Kasumi-1 (cell line): ENCODE data around the gene MIEF1.

Experiments used
- DNase-seq, 2 experiments: peaks; one replicate each; lab custom pipeline; 2025; lab: John Stamatoyannopoulos, UW

The MIEF1 gene

GRCh38 chr22:39502109-39502788 is at the start of gene MIEF1:
TSS of gene MIEF1 (plus strand) at chr22:39502290. CDS start at chr22:39511295, 9,005 bp downstream.
- peak; percentile 90 to 92 for DNase-seq

GRCh38 chr22:39452740-39453040 is 49.4 kb upstream of the MIEF1 start:
- DNase-seq = no peak

- DNase-seq = no peak
These were observed 48.2 kb upstream of the MIEF1 start for GRCh38 chr22:39453765-39454378.

DNA sequence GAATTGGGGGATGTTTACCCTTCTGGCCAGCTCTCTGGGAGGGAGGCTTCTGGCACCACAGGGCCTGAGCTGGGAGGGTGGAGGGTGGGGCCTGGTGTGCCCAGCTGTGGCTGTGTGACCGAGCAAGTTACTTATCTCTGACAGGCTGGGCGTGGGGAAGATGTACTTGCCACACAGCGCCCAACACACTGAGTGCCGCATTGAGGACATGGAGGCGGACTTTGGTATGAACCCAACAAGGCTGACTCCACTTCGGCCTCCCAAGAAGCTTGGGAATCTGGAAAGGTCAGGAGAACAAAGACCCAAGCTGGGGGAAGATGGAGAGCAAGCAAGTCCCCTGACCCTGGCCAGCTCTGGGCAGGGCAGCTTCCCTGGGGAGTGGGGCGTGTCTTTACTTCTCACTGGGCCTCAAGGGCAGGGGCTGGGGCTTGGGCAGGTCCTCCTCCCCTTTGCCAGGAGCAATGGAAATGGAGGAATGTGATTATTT is 47.7 kb upstream of the MIEF1 start:
- no peak for DNase-seq

GRCh38 chr22:39456522-39457197 is 45.4 kb upstream of the MIEF1 start, which contains the start of gene MGAT3:
TSS of gene MGAT3 (plus strand) at chr22:39457012. CDS start at chr22:39487348, 30,336 bp downstream.
- no peak for DNase-seq

GRCh38 chr22:39457198-39457555 is 44.9 kb upstream of the MIEF1 start:
- DNase-seq = no peak

DNA sequence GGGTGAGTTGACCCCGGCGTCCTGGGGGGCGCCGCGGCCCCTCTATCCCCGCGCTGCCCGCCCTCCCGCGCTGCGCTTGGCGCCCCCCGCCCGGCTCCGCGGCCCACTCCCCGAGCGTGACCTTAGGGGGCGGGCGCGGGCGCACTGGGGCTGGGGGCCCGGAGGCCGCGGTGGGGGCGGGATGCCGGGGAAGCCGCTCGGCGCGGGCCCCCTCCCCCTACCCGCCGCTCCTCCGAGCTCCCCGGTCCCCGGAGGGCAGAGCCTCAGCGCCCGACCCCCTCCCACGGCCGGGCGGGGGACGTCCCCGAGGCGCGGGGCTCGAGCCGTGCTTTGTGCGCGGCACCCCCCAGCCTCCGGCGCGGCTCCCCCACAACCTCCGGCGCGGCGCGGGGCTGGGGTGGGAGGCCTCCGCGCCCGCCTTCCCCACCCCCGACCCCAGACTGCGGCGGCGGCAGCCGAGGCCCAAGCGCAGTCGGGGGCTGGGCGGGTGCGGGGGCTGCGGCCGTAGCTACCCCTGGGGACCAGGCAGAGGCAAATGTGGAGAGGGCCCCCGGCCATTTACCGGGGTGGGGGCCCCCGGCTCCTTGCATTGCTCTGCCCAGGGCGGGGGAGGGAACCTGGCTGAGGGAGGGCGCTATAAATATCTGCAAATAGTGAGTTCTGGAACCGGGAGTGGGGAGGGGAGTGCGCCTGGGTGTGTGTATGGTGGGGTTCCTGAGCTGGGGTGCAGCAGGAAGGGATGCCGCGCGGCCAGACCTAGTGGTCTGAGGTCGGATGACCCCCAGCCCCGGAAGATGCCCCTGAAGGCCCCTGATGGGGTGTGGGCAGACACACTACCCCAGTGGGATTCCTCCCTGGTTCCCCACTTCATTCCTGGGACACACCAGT is 44.3 kb upstream of the MIEF1 start:
- no peak for DNase-seq

DNA sequence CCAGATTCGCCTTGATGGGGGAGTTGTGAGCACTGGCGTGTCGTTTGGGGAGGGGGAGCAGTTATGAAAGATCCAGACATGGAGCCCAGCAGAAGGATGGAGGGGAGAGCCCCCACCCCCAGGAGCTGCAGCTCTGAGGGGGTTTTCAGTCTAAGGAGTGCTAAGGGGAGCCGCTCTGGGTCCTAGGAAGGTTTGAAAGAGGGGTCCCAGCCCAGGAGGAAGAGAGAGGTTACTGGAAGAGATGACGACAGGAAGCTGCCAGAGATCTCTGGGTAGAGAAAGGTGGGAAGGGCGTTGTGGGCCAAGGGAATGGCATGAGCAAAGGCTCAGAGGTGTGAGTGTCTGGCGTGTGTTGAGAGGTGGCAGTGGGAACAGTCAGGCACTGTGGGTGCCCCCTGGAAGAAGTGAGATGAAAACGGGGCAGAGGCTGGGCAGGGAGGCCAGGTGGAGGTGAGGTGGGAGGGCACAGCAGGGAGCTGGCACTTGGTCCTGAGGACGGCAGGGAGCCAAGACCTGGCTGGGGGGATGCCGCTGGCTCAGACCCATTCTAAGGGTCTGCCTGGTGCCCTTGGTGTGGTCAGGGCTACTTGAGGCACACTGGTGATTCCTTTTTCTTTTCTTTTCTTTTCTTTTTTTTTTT is 43.5 kb upstream of the MIEF1 start:
- no peak for DNase-seq

DNA sequence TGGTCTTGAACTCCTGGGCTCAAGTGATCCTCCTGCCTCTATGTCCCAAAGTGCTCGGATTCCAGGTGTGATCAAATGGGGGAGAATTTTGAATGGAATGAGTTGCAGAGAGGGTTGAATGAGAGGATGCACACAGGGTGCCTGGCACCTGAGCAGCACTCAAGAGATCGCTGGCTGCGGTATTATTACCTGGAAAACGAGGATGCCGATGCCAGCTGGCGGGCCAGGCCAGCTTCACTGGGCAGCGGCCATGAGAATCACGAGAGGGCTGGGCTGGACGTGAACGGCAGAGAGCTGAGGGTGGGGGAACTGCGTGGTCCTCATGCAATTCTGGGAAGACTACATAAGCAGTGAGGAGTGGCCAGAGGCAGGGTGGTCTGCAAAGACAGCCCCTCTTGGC is 42.4 kb upstream of the MIEF1 start:
- no peak for DNase-seq

DNA sequence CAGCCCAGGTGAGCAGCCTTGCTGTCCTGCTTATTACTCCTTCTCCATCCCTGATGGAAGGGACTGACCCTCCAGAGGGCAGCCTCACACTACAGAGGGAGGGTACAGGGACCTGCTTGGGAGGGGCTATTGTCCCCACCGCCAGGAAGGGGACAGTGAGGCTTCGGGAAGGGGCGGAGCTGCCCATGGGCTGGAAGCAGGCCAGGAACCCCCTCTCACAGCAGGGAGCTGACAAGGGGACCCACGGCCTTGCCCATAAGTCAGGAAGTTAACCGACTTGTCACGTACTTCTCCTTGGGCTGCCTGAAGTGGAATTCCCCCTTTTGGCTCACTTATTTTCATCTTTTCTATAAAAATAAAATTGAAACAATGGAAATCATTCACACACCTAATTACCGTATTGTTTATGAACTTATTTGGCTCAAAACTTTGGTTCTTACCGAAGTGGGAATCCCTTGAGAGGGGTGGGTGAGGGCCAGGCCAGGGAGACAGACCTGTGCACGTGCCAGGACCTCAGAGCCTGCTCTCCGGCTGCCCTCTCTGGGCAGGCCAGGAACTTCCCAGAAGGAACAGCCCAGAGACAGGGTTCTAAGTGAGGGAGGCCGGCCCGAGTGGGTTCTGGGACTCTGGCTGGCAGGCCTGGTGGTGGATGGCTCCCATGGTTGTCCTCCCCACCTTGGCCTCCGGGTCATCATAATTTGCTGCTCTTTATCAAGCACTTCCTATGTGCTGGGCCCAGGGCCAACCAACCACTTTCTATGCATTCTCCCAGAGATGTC is 39.5 kb upstream of the MIEF1 start:
- DNase-seq = no peak

- no peak for DNase-seq
These were observed 38.8 kb upstream of the MIEF1 start for GRCh38 chr22:39463277-39463676.

DNA sequence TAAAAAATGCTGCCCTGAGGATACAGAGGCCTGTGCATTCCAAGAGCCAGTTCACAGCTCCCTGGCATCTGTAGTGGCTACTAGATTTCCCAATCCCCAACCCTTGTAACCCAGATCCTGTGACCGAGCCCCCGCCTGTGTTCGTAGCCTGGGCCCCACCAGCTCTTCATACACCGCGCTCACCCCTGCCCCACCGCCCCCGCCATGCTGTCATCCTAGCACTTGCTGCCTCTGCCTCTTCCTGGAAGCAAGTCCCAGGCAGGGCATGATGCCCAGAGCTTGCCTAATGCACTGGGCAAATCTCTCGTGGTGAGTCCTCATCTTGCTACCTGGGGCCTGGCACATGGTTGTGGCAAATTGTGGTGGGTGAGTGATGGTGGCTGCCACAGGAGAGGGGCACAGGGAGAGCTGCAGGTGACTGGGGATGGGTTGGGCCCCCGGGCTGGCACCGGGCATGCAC is 38.1 kb upstream of the MIEF1 start:
- no peak for DNase-seq

- no peak for DNase-seq
These were observed 35.7 kb upstream of the MIEF1 start for GRCh38 chr22:39466228-39467006.

DNA sequence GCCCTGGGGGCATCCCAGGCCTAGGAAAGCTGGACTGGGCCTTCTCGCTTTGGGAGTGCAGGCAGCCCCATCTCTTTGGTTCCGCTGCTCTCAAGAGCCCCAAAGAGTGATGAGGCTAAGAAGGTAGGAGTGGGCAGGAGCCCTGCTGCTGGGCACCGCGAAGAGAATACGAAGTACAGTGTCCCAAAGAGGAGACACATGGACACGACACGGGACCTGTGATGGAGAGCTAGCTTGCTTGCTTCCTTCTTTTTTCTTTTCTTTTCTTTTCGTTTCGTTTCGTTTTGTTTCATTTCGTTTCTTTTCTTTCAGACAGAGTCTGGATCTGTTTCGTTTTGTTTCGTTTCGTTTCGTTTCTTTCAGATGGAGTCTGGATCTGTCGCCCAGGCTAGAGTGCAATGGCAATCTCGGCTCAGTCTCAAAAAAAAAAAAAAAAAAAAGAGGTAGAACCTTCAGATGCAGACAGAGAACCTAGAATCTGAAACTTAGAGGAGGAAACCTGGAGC is 34.6 kb upstream of the MIEF1 start:
- DNase-seq = no peak

DNA sequence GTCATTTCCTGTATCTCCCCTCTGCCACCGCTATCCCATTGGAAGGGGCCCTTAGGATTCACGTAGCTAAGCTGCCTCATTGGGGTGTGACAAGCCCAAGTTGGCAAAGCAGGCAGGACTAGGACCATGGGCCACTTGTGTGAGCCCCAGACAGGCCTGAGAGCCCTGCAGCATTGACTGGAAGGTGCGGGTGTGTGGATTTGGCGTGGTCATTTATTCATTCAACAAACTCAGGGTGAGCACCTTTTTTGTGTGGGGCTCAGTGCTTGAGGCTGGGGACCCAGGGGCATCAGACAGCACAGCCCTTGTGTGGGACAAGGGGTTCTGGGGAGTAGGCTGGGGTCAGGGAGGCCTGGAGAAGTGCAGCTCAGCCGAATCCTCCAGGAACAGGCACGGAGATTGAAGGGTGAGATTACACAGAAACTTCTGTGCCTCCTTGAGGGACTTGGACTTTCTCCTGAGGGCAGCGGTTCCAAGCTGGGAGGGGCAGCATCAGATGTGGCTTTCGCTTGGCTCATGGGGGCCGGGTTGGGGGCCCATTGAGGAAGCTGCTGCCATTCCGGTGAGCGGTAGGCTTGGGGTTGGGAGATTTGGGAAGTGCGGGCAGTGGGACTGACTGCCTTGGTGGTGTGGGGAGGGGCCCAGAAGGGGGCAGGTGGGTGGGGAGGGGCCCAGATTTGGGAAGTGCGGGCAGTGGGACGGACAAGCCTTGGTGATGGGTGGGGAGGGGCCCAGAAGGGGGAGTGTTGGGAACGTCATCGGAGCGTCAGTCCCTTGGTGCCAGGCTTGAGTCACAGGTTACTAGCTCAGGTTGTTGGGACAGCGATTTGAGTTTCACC is 33.4 kb upstream of the MIEF1 start:
- DNase-seq = no peak

- no peak for DNase-seq
These were observed 32.8 kb upstream of the MIEF1 start for GRCh38 chr22:39469326-39469680.

- no peak for DNase-seq
These were observed 32.2 kb upstream of the MIEF1 start for GRCh38 chr22:39469681-39470450.
